ENCODE results near the gene PHLDB2. TPM values are rescaled to one million over a fixed set of nuclear protein-coding genes. Genes with fewer than 3 reads are reported as not detected.

The PHLDB2 gene
- 43.4 and 47.9 TPM in 2 replicates for total RNA-seq
- 14.3 and 33.8 TPM in 2 replicates for polyA plus RNA-seq
- 12.3 and 30.8 TPM in 2 replicates for polyA plus RNA-seq (2012)
- 6.7 and 37.4 TPM in 2 replicates for polyA minus RNA-seq (ENCODE audit: low replicate concordance)

DNA sequence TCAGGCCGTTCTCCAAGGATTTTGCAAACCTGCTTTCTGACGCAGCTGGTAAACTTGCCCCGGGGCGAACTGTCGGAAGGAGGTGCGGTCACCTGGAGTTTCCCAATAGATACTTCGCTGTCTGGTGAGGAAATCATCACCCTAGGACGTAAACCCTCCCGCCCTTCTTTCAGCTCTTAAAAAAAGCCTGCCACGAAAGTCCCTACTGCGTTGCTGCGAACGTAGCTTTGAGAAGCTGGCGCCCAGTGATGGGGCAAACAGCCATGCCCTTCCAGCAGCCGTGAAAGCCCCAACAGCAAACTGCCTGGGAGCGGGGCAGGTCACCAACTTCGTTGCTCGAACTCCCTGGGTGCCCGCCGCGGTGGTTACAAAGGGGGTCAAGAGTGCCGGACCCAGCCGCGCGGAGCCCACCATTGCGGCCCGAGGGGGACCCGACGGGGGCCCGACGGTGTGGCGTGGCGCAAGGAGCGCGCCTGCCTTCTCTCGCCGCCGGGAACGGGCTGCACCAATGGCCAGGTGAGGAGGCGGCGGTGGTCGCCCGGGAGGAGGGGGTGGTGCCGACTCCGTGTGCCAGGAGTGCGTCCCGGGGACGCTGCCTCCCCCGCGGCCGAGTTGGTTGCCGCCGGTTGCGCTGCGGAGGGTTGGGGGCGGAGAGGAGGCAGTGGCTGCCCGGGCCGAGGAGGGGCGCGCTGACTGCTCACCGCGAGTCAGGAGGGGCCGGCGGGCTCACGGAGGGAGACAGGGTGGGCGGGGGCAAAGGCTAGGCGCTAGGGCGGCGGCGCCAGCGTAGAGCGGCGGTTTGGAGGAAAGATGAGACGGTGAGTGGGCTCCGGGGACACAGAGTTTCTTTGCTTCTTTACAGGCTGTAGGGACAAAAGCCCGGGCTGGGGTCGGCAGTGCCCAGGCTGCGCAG is at the start of gene PHLDB2:
PHLDB2 (plus strand) TSS at position 205 of the 913 bp plus-strand sequence. CDS start 24,813 bp downstream, outside the sequence.
- no peaks in the 10 kb centered on the region for H3K36me3 ChIP-seq (ENCODE audit: control insufficient read depth, insufficient read depth, low read length)
- H3K27ac ChIP-seq (ENCODE audit: insufficient read depth, low read length): peak within 1 kb of the TSS; percentile 94
- peak within 1 kb of the TSS; percentile 70 to 96 (median 86) for H3K4me3 ChIP-seq (replicated peaks in 1 of 4; ENCODE audit: control extremely low read depth in 1 of 4, insufficient read depth in 1 of 4, low read depth in 3 of 4, low read length in 4 of 4)
- H3K9ac ChIP-seq (ENCODE audit: insufficient read depth, low read length): peak within 1 kb of the TSS; percentile 94
- H3K4me2 ChIP-seq (ENCODE audit: extremely low read depth, insufficient read depth, low read length): peak within 1 kb of the TSS; percentile 87
- TF ChIP-seq, protein P1, sequence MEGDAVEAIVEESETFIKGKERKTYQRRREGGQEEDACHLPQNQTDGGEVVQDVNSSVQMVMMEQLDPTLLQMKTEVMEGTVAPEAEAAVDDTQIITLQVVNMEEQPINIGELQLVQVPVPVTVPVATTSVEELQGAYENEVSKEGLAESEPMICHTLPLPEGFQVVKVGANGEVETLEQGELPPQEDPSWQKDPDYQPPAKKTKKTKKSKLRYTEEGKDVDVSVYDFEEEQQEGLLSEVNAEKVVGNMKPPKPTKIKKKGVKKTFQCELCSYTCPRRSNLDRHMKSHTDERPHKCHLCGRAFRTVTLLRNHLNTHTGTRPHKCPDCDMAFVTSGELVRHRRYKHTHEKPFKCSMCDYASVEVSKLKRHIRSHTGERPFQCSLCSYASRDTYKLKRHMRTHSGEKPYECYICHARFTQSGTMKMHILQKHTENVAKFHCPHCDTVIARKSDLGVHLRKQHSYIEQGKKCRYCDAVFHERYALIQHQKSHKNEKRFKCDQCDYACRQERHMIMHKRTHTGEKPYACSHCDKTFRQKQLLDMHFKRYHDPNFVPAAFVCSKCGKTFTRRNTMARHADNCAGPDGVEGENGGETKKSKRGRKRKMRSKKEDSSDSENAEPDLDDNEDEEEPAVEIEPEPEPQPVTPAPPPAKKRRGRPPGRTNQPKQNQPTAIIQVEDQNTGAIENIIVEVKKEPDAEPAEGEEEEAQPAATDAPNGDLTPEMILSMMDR (conservative IDR thresholded peaks at IDR 0.05 in 1 of 2, IDR thresholded peaks at IDR 0.05 in 1 of 2; ENCODE audit: low read depth in 1 of 2, low read length in 2 of 2): no peak
- no peak for TF ChIP-seq EZH2 (IDR thresholded peaks at IDR 0.05; ENCODE audit: low read length, missing control alignments)
- peak within 1 kb of the TSS; percentile 80 for H2AFZ ChIP-seq (ENCODE audit: low read length)
- H3K4me1 ChIP-seq (ENCODE audit: control insufficient read depth, extremely low read depth, insufficient read depth, low read length): peaks cover 3% of the 10 kb centered on the region
- DNase-seq (ENCODE audit: low read depth in 2 of 2): peak; percentile 71 to 85
- peaks cover 26% of the 10 kb centered on the region for H3K79me2 ChIP-seq (ENCODE audit: control insufficient read depth, insufficient read depth, low read length)
- no peaks in the 10 kb centered on the region for H3K27me3 ChIP-seq (ENCODE audit: control insufficient read depth, insufficient read depth, low read length)
- H3K9me3 ChIP-seq (ENCODE audit: control insufficient read depth, insufficient read depth, low read depth, low read length): no peaks in the 10 kb centered on the region
- no peaks in the 10 kb centered on the region for H4K20me1 ChIP-seq (ENCODE audit: control insufficient read depth, extremely low read depth, insufficient read depth, low read length)

DNA sequence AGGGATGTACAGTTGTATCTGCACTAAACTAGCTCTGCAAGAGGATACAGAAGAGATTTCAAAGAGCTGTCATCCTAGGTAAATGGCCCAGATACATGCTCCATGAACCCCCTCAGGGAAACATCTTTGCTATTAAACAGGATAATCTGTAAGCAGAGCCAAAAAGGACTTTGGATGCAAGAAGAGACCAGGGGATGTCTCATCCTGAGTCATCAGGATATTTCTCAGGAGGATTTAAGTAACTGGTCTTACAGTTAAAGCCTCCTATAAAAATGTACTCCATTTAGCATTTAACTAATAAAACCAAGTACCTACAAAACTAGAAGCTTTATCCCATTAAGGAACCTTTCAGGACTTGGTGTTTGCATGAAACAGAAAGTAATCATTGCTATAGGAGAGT is 48.2 kb upstream of the PHLDB2 start:
- Histone ChIP-seq H3K9me3 (ENCODE audit: control insufficient read depth, insufficient read depth, low read depth, low read length) (no peaks in the 10 kb centered on the region), H3K9ac (ENCODE audit: insufficient read depth, low read length) (no peak overlapping the region), H3K27ac (ENCODE audit: insufficient read depth, low read length) (no peak overlapping the region), H3K4me2 (ENCODE audit: extremely low read depth, insufficient read depth, low read length) (peak overlapping the region; percentile 60), H3K36me3 (ENCODE audit: control insufficient read depth, insufficient read depth, low read length) (no peaks in the 10 kb centered on the region), H2AFZ (ENCODE audit: low read length) (no peak overlapping the region), H3K4me1 (ENCODE audit: control insufficient read depth, extremely low read depth, insufficient read depth, low read length) (peaks cover 11% of the 10 kb centered on the region), H4K20me1 (ENCODE audit: control insufficient read depth, extremely low read depth, insufficient read depth, low read length) (no peaks in the 10 kb centered on the region), H3K27me3 (ENCODE audit: control insufficient read depth, insufficient read depth, low read length) (no peaks in the 10 kb centered on the region), H3K79me2 (ENCODE audit: control insufficient read depth, insufficient read depth, low read length) (no peaks in the 10 kb centered on the region), H3K4me3 (replicated peaks in 1 of 4; ENCODE audit: control extremely low read depth in 1 of 4, insufficient read depth in 1 of 4, low read depth in 3 of 4, low read length in 4 of 4) (no peak overlapping the region)
- peak; percentile 80 to 91 for DNase-seq (ENCODE audit: low read depth in 2 of 2)
- TF ChIP-seq, protein P1 (conservative IDR thresholded peaks at IDR 0.05 in 1 of 2, IDR thresholded peaks at IDR 0.05 in 1 of 2; ENCODE audit: low read depth in 1 of 2, low read length in 2 of 2): no peak

DNA sequence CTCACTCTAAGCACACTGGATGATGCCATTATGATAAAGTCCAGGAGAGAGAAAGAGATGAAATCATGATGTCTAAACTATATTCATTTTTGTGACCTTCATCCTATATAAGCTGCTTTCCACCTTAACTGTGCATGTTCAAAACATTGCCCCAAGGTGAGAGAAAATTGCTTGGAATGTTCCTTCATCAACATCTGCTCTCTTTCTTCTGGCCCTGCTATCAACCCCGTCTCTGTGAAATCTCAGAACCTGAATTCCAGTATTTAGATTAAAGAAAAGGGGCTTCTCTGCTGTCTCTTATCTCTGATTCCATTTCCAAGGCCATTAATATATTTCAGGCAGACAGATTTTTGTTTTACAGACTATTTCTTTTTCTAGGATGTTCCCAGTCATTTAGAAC is 47.3 kb upstream of the PHLDB2 start:
- Histone ChIP-seq H3K36me3 (ENCODE audit: control insufficient read depth, insufficient read depth, low read length) (no peaks in the 10 kb centered on the region), H2AFZ (ENCODE audit: low read length) (no peak overlapping the region), H3K4me2 (ENCODE audit: extremely low read depth, insufficient read depth, low read length) (no peak overlapping the region), H3K9me3 (ENCODE audit: control insufficient read depth, insufficient read depth, low read depth, low read length) (no peaks in the 10 kb centered on the region), H3K4me1 (ENCODE audit: control insufficient read depth, extremely low read depth, insufficient read depth, low read length) (peaks cover 11% of the 10 kb centered on the region), H4K20me1 (ENCODE audit: control insufficient read depth, extremely low read depth, insufficient read depth, low read length) (no peaks in the 10 kb centered on the region), H3K27ac (ENCODE audit: insufficient read depth, low read length) (no peak overlapping the region), H3K27me3 (ENCODE audit: control insufficient read depth, insufficient read depth, low read length) (no peaks in the 10 kb centered on the region), H3K9ac (ENCODE audit: insufficient read depth, low read length) (no peak overlapping the region), H3K4me3 (replicated peaks in 1 of 4; ENCODE audit: control extremely low read depth in 1 of 4, insufficient read depth in 1 of 4, low read depth in 3 of 4, low read length in 4 of 4) (no peak overlapping the region), H3K79me2 (ENCODE audit: control insufficient read depth, insufficient read depth, low read length) (no peaks in the 10 kb centered on the region)
- DNase-seq (ENCODE audit: low read depth in 2 of 2): no peak
- TF ChIP-seq EZH2 (IDR thresholded peaks at IDR 0.05; ENCODE audit: low read length, missing control alignments): no peak
- TF ChIP-seq, protein P1 (conservative IDR thresholded peaks at IDR 0.05 in 1 of 2, IDR thresholded peaks at IDR 0.05 in 1 of 2; ENCODE audit: low read depth in 1 of 2, low read length in 2 of 2): no peak
